Kidney epithelial cell (primary cell): ENCODE measurements around the gene YIF1B. TPM values are rescaled to one million over a fixed set of nuclear protein-coding genes. Genes with fewer than 3 reads are reported as not detected.
A peak's percentile ranks its signal among the peaks of the same experiment; 100 is the strongest.

ENCODE experiments used
- DNase-seq: peaks from one replicate; pipeline ENCODE4 v3.0.0-alpha.2; 2010; ENCODE audit warnings: low read depth
- H3K27me3 ChIP-seq: 2 replicates; pipeline ENCODE4 v1.6.0; 2011; ENCODE audit warnings: low read length; ENCODE audit not compliant: control insufficient read depth, insufficient read depth
- H3K36me3 ChIP-seq: 2 replicates; pipeline ENCODE4 v1.5.1; 2011; ENCODE audit warnings: low read length; ENCODE audit not compliant: control insufficient read depth, insufficient read depth
- H3K4me3 ChIP-seq: 2 replicates; pipeline ENCODE4 v1.5.1; 2011; ENCODE audit warnings: low read depth, mild to moderate bottlenecking, control low read depth, low read length
- total RNA-seq: library from RNA; depleted of rRNA; stranded (reverse); fragments of >200 nt; gene quantifications from 2 replicates; pipeline ENCODE4 v1.2.3, GENCODE V29; 2015
- TF ChIP-seq, protein P1 (sequence below): IDR thresholded peaks from 2 replicates; pipeline ENCODE4 v1.5.1; 2011; ENCODE audit warnings: mild to moderate bottlenecking, moderate library complexity, low read length, control low read depth, inconsistent platforms; ENCODE audit not compliant: insufficient read depth, poor library complexity, severe bottlenecking

The YIF1B gene
- total RNA-seq, 1 donor from 2014 or later, result 66.7 TPM

DNA sequence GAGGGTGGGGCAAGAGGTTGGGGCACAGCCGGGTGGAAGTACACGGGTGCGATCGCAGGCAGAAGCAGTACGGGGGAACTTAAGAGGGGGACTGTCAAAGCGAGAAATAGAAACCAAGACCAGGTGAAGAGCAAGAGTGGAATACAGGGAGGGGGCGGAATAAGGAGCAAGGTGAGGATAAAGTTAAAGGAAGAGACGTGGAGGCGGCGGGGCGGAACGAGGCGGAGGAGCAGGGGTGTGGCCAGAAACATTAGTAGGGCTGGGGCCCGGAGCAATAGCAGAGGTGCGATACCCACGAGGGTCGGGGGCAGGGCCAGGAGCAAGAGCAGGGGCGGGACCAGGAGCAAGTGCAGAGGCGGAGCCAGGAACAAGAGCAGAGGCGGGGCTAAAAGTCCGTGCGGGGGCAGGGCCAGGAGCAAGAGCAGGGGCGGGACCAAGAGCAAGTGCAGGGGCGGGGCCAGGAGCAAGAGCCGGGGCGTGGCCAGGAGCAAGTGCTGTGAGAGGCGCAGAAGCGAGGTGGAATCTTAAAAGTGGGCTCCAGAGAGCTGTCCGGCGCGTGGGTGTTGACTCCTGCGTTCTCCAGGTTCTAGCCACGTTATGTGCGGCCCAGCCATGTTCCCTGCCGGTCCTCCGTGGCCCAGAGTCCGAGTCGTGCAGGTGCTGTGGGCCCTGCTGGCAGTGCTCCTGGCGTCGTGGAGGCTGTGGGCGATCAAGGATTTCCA, 21.1 kb upstream of the YIF1B start:
- peak; percentile 61 for DNase-seq
- Histone ChIP-seq H3K36me3 (no peaks in the 10 kb centered on the region), H3K4me3 (peak overlapping the region; percentile 84), H3K27me3 (no peaks in the 10 kb centered on the region)
- TF ChIP-seq, protein P1, sequence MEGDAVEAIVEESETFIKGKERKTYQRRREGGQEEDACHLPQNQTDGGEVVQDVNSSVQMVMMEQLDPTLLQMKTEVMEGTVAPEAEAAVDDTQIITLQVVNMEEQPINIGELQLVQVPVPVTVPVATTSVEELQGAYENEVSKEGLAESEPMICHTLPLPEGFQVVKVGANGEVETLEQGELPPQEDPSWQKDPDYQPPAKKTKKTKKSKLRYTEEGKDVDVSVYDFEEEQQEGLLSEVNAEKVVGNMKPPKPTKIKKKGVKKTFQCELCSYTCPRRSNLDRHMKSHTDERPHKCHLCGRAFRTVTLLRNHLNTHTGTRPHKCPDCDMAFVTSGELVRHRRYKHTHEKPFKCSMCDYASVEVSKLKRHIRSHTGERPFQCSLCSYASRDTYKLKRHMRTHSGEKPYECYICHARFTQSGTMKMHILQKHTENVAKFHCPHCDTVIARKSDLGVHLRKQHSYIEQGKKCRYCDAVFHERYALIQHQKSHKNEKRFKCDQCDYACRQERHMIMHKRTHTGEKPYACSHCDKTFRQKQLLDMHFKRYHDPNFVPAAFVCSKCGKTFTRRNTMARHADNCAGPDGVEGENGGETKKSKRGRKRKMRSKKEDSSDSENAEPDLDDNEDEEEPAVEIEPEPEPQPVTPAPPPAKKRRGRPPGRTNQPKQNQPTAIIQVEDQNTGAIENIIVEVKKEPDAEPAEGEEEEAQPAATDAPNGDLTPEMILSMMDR, result no peak

- TF ChIP-seq, protein P1, result no peak
- DNase-seq, result peak; percentile 73
- no peaks in the 10 kb centered on the region for H3K27me3 ChIP-seq
- no peaks in the 10 kb centered on the region for H3K36me3 ChIP-seq
- peak overlapping the region; percentile 84 for H3K4me3 ChIP-seq
These were observed 20.3 kb upstream of the YIF1B start for GRCh38 chr19:38335949-38336637.

DNA sequence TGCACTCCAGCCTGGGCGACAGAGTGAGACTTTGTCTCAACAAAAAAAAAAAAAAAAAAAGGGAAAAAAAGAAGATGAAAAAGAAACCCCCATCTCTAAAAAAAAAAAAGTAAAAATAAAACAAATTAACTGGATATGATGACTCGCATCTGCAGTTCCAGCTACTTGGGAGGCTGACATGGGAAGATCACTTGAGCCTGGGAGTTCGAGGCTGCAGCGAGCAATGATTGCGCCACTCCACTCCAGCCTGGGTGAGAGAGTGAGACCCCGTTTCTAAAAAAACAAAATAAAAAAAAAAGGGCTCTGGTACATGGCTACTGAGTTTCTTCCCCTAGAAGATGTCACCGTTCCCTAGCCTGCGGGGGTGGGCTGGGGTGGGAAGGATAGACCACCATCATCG, 17.5 kb upstream of the YIF1B start:
- DNase-seq, result no peak
- Histone ChIP-seq H3K27me3 (no peaks in the 10 kb centered on the region), H3K4me3 (no peak overlapping the region), H3K36me3 (no peaks in the 10 kb centered on the region)
- TF ChIP-seq, protein P1, result no peak

DNA sequence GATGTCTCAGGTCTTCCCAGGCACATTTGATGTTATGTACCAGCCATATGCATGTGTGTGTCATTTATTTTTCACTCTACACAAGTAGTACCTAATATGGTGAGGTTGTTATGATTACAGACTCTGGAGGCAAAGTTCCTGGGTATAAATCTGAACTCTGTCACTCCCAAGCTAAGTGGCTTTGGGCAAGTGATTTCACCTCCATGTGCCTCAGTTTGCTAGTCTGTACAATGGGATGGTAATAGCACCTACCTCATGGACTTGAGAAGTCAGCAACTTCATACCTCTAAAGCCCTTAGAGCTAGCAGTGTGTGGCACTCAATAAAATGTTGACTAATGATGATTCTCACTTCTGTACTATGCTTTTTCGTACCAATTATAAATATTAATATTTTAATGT, 16.0 kb upstream of the YIF1B start:
- no peaks in the 10 kb centered on the region for H3K27me3 ChIP-seq
- no peak for DNase-seq
- TF ChIP-seq, protein P1, result no peak
- peaks cover 2% of the 10 kb centered on the region for H3K36me3 ChIP-seq
- no peak overlapping the region for H3K4me3 ChIP-seq

- Histone ChIP-seq H3K4me3 (no peak overlapping the region), H3K36me3 (peaks cover 2% of the 10 kb centered on the region), H3K27me3 (no peaks in the 10 kb centered on the region)
- TF ChIP-seq, protein P1, result no peak
- no peak for DNase-seq
These were observed 13.9 kb upstream of the YIF1B start for GRCh38 chr19:38329651-38330050.
